Neutrophil (primary cell): ENCODE results near the gene CCL25.

Experiments
- H3K27ac ChIP-seq: fragments of 200-600 bp; sonication (generic); 2 replicates; pipeline ENCODE4 v1.5.1; 2016; ENCODE audit warnings: mild to moderate bottlenecking, moderate library complexity
- H3K27me3 ChIP-seq: fragments of 200-600 bp; sonication (generic); 2 replicates; pipeline ENCODE4 v1.6.0; 2016; ENCODE audit warnings: mild to moderate bottlenecking
- H3K36me3 ChIP-seq: fragments of 200-600 bp; sonication (generic); 2 replicates; pipeline ENCODE4 v1.5.1; 2017
- H3K4me1 ChIP-seq, 2 experiments: fragments of 200-600 bp in 1 of 2; sonication (generic) in 1 of 2; 1 replicate in 1 of 2; 2 replicates in 1 of 2; pipeline versions ENCODE4 v1.5.1 to v1.6.1; 2013 to 2016; ENCODE audit warnings: low read depth in 1 of 2, low read length in 1 of 2, mild to moderate bottlenecking in 1 of 2, moderate library complexity in 1 of 2; ENCODE audit not compliant: control insufficient read depth in 1 of 2, insufficient read depth in 1 of 2
- H3K4me3 ChIP-seq, 2 experiments: fragments of 200-600 bp in 1 of 2; sonication (generic) in 1 of 2; 1 replicate in 1 of 2; 2 replicates in 1 of 2; pipeline ENCODE4 v1.5.1; 2013 to 2016; ENCODE audit warnings: low read depth in 1 of 2, low read length in 1 of 2, mild to moderate bottlenecking in 1 of 2, moderate library complexity in 1 of 2
- H3K9me3 ChIP-seq: fragments of 200-600 bp; sonication (generic); 2 replicates; pipeline ENCODE4 v1.5.1; 2016
- TF ChIP-seq, protein P1 (sequence below): fragments of 200-600 bp; sonication (generic); IDR thresholded peaks from 2 replicates; pipeline ENCODE4 v1.5.1; 2016; ENCODE audit warnings: antibody characterized with exemption

The CCL25 gene

DNA sequence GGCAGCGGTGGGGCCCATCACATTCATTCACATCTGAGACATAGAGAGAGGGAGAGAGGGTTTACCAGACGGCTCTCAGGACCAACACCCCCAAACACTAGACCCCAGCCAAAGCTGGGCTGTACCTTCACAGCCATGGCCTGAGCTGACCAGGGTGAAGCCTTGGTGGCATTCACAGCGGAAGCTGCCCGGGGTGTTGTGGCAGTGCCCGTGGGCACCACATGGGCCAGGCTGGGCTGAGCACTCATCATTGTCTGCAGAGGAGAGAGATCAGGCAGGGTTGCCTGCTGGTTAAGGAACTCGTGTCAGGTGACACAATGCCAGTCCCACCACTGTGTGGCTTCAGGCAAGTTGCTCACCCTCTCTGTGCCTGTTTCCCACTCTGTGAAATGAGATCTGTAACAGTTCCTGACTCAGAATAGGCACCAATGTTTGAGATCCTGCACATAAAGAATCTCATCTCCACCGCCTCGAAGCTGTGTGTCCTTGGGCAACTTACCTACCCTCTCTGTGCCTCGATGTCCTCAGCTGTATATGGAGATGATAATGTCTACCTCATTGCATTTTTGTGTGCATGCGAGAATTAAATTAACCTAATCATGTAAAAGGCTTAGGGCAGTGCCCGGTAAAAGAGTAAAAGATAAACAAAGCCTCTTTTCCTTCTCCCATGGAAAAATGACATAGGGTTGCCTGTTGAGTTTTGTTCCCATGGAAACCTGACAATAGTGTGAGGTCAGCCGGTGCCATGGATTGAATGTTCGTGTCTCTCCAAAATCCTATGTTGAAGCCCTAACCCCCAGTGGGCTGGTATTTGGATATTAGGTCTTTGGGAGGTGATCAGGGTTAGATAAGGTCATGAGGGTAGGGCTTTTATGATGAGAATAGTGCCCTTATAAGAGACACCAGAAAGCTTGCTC is 22.9 kb downstream of the CCL25 start:
- TF ChIP-seq, protein P1, sequence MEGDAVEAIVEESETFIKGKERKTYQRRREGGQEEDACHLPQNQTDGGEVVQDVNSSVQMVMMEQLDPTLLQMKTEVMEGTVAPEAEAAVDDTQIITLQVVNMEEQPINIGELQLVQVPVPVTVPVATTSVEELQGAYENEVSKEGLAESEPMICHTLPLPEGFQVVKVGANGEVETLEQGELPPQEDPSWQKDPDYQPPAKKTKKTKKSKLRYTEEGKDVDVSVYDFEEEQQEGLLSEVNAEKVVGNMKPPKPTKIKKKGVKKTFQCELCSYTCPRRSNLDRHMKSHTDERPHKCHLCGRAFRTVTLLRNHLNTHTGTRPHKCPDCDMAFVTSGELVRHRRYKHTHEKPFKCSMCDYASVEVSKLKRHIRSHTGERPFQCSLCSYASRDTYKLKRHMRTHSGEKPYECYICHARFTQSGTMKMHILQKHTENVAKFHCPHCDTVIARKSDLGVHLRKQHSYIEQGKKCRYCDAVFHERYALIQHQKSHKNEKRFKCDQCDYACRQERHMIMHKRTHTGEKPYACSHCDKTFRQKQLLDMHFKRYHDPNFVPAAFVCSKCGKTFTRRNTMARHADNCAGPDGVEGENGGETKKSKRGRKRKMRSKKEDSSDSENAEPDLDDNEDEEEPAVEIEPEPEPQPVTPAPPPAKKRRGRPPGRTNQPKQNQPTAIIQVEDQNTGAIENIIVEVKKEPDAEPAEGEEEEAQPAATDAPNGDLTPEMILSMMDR = no peak
- Histone ChIP-seq H3K4me1 (peaks cover 0 to 5% of the 10 kb centered on the region in 2 experiments), H3K27me3 (no peaks in the 10 kb centered on the region), H3K4me3 (no peak overlapping the region), H3K27ac (no peak overlapping the region), H3K36me3 (no peaks in the 10 kb centered on the region), H3K9me3 (no peaks in the 10 kb centered on the region)

DNA sequence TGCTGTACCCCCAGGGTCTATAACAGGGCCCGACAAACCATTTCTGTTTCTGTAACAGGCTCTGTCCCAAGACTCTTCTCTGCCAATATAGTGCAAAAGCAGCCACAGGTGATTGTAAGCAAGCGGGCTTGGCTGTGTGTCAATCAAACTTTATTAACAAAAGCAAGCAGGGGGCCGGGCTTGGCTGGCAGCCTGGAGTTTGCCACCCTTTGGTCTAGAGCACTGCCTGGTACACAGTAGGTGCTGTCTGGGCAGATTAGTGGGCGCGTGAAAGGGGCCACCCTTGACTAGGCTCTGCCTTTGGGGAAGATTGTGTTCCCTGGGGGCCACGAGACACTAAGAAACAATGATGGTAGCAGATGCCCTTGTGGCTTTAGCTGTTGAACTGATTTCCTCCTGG is 27.4 kb downstream of the CCL25 start:
- Histone ChIP-seq H3K4me1 (no peaks in the 10 kb centered on the region), H3K9me3 (no peaks in the 10 kb centered on the region), H3K27ac (no peak overlapping the region), H3K36me3 (no peaks in the 10 kb centered on the region), H3K27me3 (no peaks in the 10 kb centered on the region), H3K4me3 (no peak overlapping the region)
- TF ChIP-seq, protein P1 = no peak

DNA sequence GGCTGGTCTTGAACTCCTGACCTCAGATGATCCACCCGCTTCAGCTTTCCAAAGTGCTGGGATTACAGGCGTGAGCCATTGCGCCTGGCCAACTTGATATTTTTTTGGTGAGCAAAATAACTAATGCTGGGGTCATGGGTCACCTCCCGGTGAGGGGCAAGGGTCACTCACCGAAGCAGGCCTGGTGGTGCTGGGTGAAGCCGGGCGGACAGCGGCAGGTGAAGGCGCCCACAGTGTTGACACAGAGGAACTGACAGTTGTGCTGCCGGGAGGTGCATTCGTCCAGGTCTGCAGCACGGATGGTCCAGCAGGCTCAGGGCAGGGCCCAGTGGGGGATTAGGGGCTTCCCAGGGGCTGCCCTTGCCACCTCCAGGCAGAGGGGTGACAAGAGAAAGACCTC is 28.3 kb downstream of the CCL25 start:
- TF ChIP-seq, protein P1 = no peak
- no peaks in the 10 kb centered on the region for H3K9me3 ChIP-seq
- no peaks in the 10 kb centered on the region for H3K36me3 ChIP-seq
- H3K27ac ChIP-seq = no peak overlapping the region
- no peak overlapping the region for H3K4me3 ChIP-seq
- H3K27me3 ChIP-seq = no peaks in the 10 kb centered on the region
- H3K4me1 ChIP-seq = no peaks in the 10 kb centered on the region

DNA sequence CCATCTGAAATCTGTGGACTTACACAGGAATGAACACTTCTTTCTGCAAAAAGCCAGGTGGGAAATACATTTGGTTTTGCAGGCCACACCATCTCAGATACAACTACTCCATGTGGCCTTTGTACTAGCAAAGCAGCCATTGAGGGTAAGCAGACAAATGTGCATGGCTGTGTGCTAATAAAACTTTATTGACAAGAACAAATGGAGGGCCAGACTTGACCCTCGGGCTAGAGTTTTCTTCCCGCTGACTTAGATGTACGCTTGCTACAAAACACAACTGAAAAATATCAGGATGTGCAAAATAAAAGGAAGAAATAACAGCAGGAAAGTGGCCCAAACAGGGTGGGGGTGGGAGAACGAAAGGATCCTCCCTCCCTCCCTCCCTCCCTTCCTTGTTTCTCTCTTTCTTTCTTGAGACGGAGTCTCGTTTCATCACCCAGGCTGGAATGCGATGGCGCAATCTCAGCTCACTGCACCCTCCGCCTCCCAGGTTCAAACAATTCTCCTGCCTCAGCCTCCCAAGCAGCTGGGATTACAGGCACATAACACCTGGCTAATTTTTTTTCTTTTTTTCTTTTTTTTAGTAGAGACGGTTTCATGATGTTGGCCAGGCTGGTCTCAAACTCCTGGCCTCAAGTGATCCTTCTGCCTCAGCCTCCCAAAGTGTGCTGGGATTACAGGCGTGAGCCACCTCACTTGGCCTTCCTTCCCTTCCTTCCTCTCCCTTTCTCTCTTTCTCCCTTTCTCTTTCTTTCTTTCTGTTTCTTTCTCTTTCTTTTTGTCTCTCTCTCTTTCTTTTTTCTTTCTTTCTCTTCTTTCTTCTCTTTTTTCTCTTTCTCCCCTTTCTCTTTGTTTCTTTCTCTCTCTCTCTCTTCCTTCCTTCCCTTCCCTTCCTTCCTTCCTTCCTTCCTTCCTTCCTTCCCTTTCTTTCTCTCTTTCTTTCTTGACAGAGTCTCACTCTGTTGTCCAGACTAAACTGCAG is 29.3 kb downstream of the CCL25 start:
- TF ChIP-seq, protein P1 = no peak

DNA sequence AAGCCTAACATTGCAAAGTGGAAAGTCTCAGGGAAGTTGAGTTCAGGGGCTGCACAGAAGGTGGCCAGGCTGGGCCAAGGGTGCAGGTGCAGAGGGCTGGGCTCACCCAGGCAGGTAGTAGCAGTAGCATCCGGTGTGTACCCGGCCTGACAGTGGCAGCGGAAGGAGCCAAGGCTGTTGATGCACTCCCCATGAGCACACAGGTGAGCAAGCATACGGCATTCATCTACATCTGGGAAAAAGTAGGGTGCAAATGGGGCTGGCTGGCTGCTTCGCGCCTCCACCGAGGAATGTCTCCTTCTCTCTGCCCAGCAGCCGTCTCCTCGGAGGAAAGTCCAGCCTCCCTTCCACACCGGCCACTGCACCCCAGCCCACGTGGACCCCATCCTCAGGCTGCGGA is 30.6 kb downstream of the CCL25 start:
- Histone ChIP-seq H3K4me3 (no peak overlapping the region), H3K36me3 (no peaks in the 10 kb centered on the region), H3K27me3 (no peaks in the 10 kb centered on the region), H3K27ac (no peak overlapping the region), H3K9me3 (no peaks in the 10 kb centered on the region), H3K4me1 (no peaks in the 10 kb centered on the region)
- TF ChIP-seq, protein P1 = no peak

More for the DNA sequence above, 29.3 kb downstream of the CCL25 start:
- no peaks in the 10 kb centered on the region for H3K36me3 ChIP-seq
- H3K4me1 ChIP-seq = no peaks in the 10 kb centered on the region
- H3K27ac ChIP-seq = no peak overlapping the region
- H3K9me3 ChIP-seq = no peaks in the 10 kb centered on the region
- H3K4me3 ChIP-seq = no peak overlapping the region
- H3K27me3 ChIP-seq = no peaks in the 10 kb centered on the region
